ENCODE data around the gene MICAL3. TPM values are rescaled to one million over a fixed set of nuclear protein-coding genes. Genes with fewer than 3 reads are reported as not detected.
"Not testable (repeated sequence)": the region's sequence is repeated elsewhere in the genome, so short reads cannot be mapped to it uniquely, and the experiment has no call there.

Gene MICAL3
- total RNA-seq = 131 TPM

GRCh38 chr22:18024276-18024939, at the start of gene MICAL3:
MICAL3 (minus strand) TSS chr22:18024561; CDS start chr22:17906812, 117,749 bp downstream.
- DNase-seq (ENCODE audit: low spot score) (peak; percentile 75), ATAC-seq (peak; percentile 80)
- intact Hi-C loops (cut with DNase I) = loop anchor here (10.0 kb wide), 2 partner anchors 110 to 200 kb away; no protein-coding TSS in a partner anchor

DNA sequence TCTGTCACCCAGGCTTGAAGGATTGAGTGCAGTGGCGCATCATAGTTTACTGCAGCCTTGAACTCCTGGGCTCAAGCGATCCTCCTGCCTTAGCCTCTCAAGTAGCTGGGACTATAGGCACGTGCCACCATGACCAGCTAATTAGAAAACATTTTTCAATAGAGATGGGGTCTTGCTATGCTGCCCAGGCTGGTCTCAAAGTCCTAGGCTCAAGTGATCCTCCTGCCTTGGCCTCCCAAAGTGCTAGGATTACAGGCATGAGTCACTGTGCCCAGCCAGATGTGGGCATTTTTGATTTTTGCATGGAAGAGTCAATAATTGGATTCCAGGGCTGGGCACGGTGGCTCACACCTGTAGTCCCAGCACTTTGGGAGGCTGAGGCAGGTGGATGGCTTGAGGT, 49.6 kb upstream of the MICAL3 start:
- DNase-seq (ENCODE audit: low spot score); ATAC-seq: not testable (repeated sequence)
- intact Hi-C loops (cut with DNase I) = loop anchor here (5.0 kb wide), 1 partner anchor 242 kb away; no protein-coding TSS in a partner anchor

- no peak for DNase-seq (ENCODE audit: low spot score)
- intact Hi-C loops (cut with DNase I) = loop anchor here (5.0 kb wide), 1 partner anchor 241 kb away; no protein-coding TSS in a partner anchor
- ATAC-seq = no peak
Observed at GRCh38 chr22:18073467-18073866, 49.1 kb upstream of the MICAL3 start.

DNA sequence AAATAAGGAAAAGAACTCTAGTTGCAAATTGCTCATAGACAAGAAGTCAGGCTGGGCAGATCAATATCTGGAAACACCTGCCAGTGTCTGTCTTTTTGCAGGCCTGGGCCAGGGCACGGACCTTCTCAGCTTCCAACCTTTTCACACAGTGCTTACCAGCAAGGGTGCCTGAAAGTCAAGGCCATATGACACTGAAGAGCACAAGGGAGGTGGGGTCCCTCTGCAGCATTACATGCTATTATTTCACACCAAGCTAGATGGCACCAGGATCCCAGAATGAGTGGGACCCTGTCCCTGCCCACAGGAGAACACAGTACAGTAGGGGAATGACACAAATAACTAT, 47.6 kb upstream of the MICAL3 start:
- no peak for ATAC-seq
- no peak for DNase-seq (ENCODE audit: low spot score)
- intact Hi-C loops (cut with DNase I) = loop anchor here (5.0 kb wide), 1 partner anchor 240 kb away; no protein-coding TSS in a partner anchor

- not testable (repeated sequence) for ATAC-seq; DNase-seq (ENCODE audit: low spot score)
- intact Hi-C loops (cut with DNase I) = loop anchor here (5.0 kb wide), 1 partner anchor 239 kb away; no protein-coding TSS in a partner anchor
Observed at GRCh38 chr22:18071307-18071967, 47.1 kb upstream of the MICAL3 start.

DNA sequence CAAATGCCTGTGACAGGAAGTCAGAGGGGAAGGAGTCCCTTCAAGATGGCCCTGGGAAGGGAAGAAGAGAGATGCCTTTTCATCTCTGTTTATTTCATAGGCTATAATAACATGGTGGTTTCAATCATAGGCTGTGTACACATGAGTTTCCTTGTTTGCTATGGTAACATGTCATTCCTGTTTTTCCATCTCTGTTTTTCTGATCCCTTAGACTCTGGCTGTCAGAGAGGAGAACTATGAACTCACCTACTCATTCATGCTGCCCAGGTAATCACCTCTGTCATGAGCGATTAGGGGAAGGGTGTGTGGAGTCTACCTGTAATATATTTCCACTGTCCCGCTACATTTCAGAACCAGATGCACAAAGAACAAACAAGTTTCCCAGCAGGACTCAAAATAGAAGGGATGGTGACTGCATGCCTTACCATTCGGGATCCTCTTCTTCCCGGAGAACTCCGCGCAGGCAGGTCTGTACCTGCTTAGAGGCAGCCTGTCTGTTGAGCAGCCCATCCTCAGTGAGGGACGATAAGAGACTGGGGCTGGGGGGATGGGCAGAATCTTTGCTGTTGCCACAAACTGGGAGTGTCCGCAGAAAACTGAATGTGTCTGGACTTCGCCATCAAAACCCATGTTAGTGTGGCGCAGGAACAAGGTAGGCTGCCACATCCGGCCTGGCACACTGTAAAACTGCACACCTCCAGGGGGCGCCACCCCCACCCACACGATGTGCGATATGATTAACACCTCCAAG, 46.4 kb upstream of the MICAL3 start:
- intact Hi-C loops (cut with DNase I) = loop anchor here (5.0 kb wide), 1 partner anchor 238 kb away; no protein-coding TSS in a partner anchor
- ATAC-seq (no peak), DNase-seq (ENCODE audit: low spot score) (no peak)

GRCh38 chr22:18070041-18070440, 45.7 kb upstream of the MICAL3 start:
- DNase-seq (ENCODE audit: low spot score) (no peak), ATAC-seq (no peak)
- intact Hi-C loops (cut with DNase I) = loop anchor here (5.0 kb wide), 1 partner anchor 238 kb away; no protein-coding TSS in a partner anchor

DNA sequence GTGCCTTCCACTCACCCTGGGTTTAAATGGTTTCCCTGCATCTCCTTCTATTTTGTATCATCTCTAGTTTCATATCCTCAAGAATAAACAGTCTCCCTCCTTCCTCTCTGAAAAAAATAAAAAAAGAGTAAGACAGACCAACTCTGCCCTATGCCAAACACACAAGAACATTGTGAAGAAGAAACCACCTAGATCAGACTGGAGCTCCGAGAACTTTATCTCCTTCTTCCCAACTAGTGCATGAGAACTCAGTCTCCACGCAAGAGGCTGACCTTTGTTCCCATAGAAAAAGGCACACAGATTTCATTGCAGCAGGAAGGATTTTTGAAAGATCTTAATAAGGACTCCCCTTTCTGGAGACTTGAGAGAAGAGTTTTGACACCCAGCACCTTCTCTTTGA, 44.7 kb upstream of the MICAL3 start:
- intact Hi-C loops (cut with DNase I) = no loop called here
- no peak for ATAC-seq
- DNase-seq (ENCODE audit: low spot score) = no peak

DNA sequence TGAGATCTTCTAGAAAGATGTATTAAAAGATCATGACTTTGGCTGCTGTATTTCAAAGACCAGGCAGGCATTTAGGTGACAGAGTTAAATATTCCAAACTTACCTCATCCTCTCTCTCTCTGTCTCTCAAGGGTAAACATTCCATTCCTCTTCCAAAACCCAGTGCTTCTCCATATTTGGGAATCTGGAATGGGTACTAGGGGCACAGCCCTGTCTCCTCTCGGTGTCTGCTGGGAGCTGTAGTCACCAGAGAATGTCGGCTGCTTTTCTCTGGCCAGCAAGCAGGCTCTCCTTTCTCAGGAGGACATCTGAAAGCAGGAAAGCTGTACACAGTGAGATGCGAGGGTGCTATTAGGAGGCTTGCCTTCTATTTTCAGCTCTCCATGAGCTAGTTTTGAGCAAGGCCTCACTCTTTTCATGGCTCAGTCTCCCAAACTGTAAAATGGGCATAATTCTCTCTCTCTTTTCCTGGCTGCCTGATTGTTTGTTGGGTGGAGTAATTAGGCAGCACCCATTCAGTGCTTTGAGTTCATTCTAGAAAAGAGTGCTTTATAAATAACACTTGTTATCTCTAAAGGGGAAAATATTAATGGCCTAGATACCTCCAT, 44.1 kb upstream of the MICAL3 start:
- ATAC-seq (peak; percentile 88), DNase-seq (ENCODE audit: low spot score) (no peak)
- intact Hi-C loops (cut with DNase I) = no loop called here

- DNase-seq (ENCODE audit: low spot score) (no peak), ATAC-seq (peak; percentile 44)
- intact Hi-C loops (cut with DNase I) = no loop called here
Observed at GRCh38 chr22:18067548-18068341, 43.4 kb upstream of the MICAL3 start.

GRCh38 chr22:18067121-18067520, 42.8 kb upstream of the MICAL3 start:
- intact Hi-C loops (cut with DNase I) = no loop called here
- DNase-seq (ENCODE audit: low spot score) = no peak
- ATAC-seq = no peak

DNA sequence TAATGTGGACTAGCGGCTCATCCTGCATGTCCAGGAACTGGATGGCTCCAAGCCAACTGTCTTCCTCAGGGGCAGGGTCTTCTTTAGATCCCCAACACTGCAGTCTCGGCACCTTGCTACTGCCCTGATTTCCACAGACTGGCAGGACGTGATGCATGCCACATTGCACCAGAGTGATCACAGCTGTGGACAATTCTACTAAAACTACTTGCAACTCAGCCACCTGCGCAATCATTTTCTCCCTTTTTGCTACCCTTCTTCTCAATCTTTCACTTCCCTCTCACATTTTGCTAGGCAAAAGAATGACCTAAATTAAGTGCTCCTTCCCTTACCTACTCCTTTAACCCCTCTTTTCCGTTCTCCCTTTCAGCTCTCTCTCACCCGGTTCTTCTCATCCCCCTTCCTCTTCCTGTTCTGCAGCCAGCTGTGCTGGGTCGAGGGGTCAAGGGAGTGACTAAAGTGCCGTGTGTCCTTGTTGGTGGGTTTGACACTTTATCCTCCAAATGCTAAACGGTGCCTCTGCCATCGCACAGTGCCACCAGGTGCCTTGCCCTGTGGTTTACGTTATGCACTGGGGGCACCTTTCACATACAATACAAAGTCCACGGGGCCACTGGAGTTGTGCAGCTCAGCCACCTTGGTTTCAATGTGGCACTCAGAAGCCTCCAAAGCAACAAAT, 42.0 kb upstream of the MICAL3 start:
- no peak for ATAC-seq
- intact Hi-C loops (cut with DNase I) = no loop called here

GRCh38 chr22:18065256-18065655, 40.9 kb upstream of the MICAL3 start:
- DNase-seq (ENCODE audit: low spot score) (no peak), ATAC-seq (no peak)
- intact Hi-C loops (cut with DNase I) = no loop called here

More for the DNA sequence above, 42.0 kb upstream of the MICAL3 start:
- DNase-seq (ENCODE audit: low spot score) = no peak

- intact Hi-C loops (cut with DNase I) = no loop called here
Observed at GRCh38 chr22:18064636-18065035, 40.3 kb upstream of the MICAL3 start.

GRCh38 chr22:18063715-18064114, 39.4 kb upstream of the MICAL3 start:
- ATAC-seq; intact Hi-C loops (cut with DNase I); DNase-seq (ENCODE audit: low spot score): not testable (repeated sequence)

More at GRCh38 chr22:18064636-18065035, 40.3 kb upstream of the MICAL3 start:
- ATAC-seq (no peak), DNase-seq (ENCODE audit: low spot score) (no peak)

DNA sequence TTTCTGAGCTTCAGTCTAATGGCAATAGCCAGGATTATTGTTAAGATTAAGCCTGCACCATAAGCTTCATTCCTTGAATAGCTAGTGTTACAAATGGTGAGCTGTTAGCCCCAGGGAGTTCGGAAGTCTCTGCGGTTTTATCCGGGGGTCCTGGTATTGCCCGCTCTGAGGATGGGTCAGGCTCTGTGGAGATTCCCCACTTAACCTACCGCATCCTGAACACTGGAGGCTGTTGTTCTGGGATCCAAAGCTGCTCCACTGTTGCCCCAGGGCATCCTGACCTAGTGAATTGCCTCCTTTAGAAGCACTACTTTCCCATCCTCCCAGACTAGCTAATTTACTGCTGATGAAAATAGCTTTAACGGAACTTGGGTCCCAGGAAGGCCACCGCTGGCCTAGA, 38.9 kb upstream of the MICAL3 start:
- intact Hi-C loops (cut with DNase I) = no loop called here
- ATAC-seq (no peak), DNase-seq (ENCODE audit: low spot score) (no peak)

DNA sequence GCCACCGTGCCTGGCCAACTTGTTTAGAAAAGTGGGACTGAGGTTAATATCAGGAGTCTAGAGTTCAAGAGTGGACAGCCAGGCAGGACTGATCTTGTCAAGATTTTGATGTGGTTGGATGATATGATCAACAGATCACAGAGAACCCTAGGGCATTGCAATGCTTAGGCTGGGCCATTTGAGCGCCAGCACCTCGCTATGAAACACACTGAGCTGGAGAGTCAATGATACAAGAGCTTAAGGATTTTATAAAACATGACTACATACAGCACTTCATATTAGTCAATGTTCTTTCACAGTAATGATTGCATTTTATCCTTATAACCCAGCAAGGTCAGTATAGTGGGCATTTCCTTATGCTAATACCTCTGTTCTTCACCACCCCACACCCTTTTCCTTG, 38.1 kb upstream of the MICAL3 start:
- DNase-seq (ENCODE audit: low spot score) (no peak), ATAC-seq (no peak)
- intact Hi-C loops (cut with DNase I) = no loop called here
